Tibial nerve (tissue), 4 donors: ENCODE results near the gene DAPK2.

Experiments
- CTCF ChIP-seq, 5 experiments: fragments of 200-600 bp in 3 of 5; fragments of 450-650 bp in 2 of 5; sonication (generic) in 3 of 5; IDR thresholded peaks; one replicate each; pipeline ENCODE4 v1.5.1; 2016 to 2019; ENCODE audit warnings: antibody characterized with exemption in 5 of 5, mild to moderate bottlenecking in 3 of 5, moderate library complexity in 2 of 5
- EP300 ChIP-seq, 2 donors: sonication (generic); formaldehyde crosslinking; IDR thresholded peaks; one replicate each; pipeline ENCODE4 v1.6.1; 2017; ENCODE audit warnings: antibody characterized with exemption in 2 of 2, mild to moderate bottlenecking in 1 of 2
- POLR2A ChIP-seq, 2 donors: fragments of 450-650 bp; IDR thresholded peaks; one replicate each; pipeline ENCODE4 v1.6.1; 2017; ENCODE audit warnings: antibody characterized with exemption in 2 of 2, mild to moderate bottlenecking in 2 of 2, moderate library complexity in 2 of 2

- TF ChIP-seq CTCF (IDR thresholded peaks at IDR 0.05) = no peak
- no peak for TF ChIP-seq POLR2A (IDR thresholded peaks at IDR 0.05)
- no peak for TF ChIP-seq EP300 (IDR thresholded peaks at IDR 0.05)
Measured at GRCh38 chr15:63870487-63871209, 175.6 kb downstream of the DAPK2 start.
